GM12891 (cell line): ENCODE data around the gene CAPN11.

Experiments
- PAX5 ChIP-seq: IDR thresholded peaks from 2 replicates; pipeline ENCODE4 v1.6.1; 2011; ENCODE audit warnings: low read length, moderate library complexity, mild to moderate bottlenecking; ENCODE audit not compliant: insufficient read depth, severe bottlenecking
- POLR2A ChIP-seq: IDR thresholded peaks from 2 replicates; pipeline ENCODE4 v1.6.1; 2011; ENCODE audit warnings: low read depth, low read length, control low read depth
- POLR2AphosphoS5 ChIP-seq: IDR thresholded peaks from 2 replicates; pipeline ENCODE4 v1.6.1; 2011; ENCODE audit warnings: low read depth, low read length, control low read depth
- POU2F2 ChIP-seq: IDR thresholded peaks from 2 replicates; pipeline ENCODE4 v1.6.1; 2011; ENCODE audit warnings: low read depth, mild to moderate bottlenecking, control low read depth, low read length, moderate library complexity
- SPI1 ChIP-seq: IDR thresholded peaks from 2 replicates; pipeline ENCODE4 v1.6.1; 2011; ENCODE audit warnings: low read depth, low read length, control low read depth
- TAF1 ChIP-seq: IDR thresholded peaks from 2 replicates; pipeline ENCODE4 v1.6.1; 2011; ENCODE audit warnings: low read depth, low read length, control low read depth

DNA sequence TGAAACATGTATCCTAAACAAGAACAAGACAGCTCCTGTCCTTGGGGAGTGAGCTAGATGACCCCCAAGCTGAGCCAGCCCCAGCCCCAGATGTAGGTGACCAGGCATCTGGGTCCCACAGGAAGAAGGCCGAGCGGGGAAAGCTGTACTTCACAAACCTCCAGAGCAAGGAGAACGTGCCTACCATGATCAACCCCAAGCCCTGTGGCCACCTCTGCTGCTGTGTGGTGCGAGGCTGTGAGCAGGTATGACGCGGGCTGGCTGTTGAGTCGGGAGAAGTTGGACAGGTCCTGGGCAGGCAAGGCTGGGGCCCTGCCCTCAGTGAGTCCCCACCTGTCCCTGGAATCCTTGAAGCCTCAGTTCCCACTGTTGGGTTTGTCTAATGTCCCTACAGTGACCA, 11.4 kb upstream of the CAPN11 start:
- TF ChIP-seq POLR2A (no peak), TAF1 (no peak), POLR2AphosphoS5 (no peak), POU2F2 (no peak), SPI1 (no peak), PAX5 (no peak)
